T-cell (primary cell): ENCODE measurements around the gene NTPCR. TPM values are rescaled to one million over a fixed set of nuclear protein-coding genes. Genes with fewer than 3 reads are reported as not detected.
A peak's percentile ranks its signal among the peaks of the same experiment; 100 is the strongest.

Experiments
- ATAC-seq, 4 experiments: fragments of 200-7000 bp in 3 of 4; fragments of 150-1000 bp in 1 of 4; cut with Tn5 transposase; replicated peaks in 1 of 4; 1 replicate in 3 of 4; 2 replicates in 1 of 4; pipeline ENCODE4 v1.10.0; 2021; ENCODE audit warnings: moderate library complexity in 3 of 4, mild to moderate bottlenecking in 2 of 4, moderate number of reproducible peaks in 1 of 4
- CTCF ChIA-PET, 2 donors: fragments of 300-600 bp; sonication (Branson Sonifier 250); formaldehyde crosslinking; loops; one replicate each; lab custom pipeline; 2022; ENCODE audit warnings: antibody characterized with exemption in 2 of 2; lab: Charles Lee
- POLR2A ChIA-PET, 2 donors: fragments of 300-600 bp; sonication (Branson Sonifier 250); formaldehyde crosslinking; loops; one replicate each; lab custom pipeline; 2022; ENCODE audit warnings: antibody characterized with exemption in 2 of 2; lab: Charles Lee
- DNase-seq, 35 experiments: peaks; one replicate each; pipeline versions ENCODE4 v3.0.0 to v3.0.0-alpha.2; 2013 to 2023
- H3K27ac ChIP-seq: one replicate; pipeline ENCODE4 v1.5.1; 2013; ENCODE audit warnings: low read length
- H3K27me3 ChIP-seq, 2 experiments: replicated peaks in 1 of 2; 1 replicate in 1 of 2; 2 replicates in 1 of 2; pipeline versions ENCODE4 v1.6.1 to v1.7.0; 2013; ENCODE audit warnings: low read length in 1 of 2, mixed read lengths in 1 of 2; ENCODE audit not compliant: control insufficient read depth in 2 of 2, insufficient read depth in 2 of 2; ENCODE audit errors: extremely low read depth in 1 of 2
- H3K36me3 ChIP-seq, 2 donors: 1 replicate in 1 of 2; 2 replicates in 1 of 2; pipeline versions ENCODE4 v1.6.1 to v1.7.0; 2013; ENCODE audit warnings: low read length in 1 of 2; ENCODE audit not compliant: control insufficient read depth in 2 of 2, insufficient read depth in 1 of 2; ENCODE audit errors: extremely low read depth in 1 of 2
- H3K4me1 ChIP-seq, 2 experiments: 1 replicate in 1 of 2; 2 replicates in 1 of 2; pipeline versions ENCODE4 v1.6.1 to v1.7.0; 2013; ENCODE audit warnings: low read length in 2 of 2, mixed read lengths in 1 of 2; ENCODE audit not compliant: insufficient read depth in 2 of 2, control insufficient read depth in 1 of 2; ENCODE audit errors: extremely low read depth in 1 of 2
- H3K4me3 ChIP-seq, 2 donors: 1 replicate in 1 of 2; 2 replicates in 1 of 2; pipeline versions ENCODE4 v1.5.1 to v1.7.0; 2013; ENCODE audit warnings: mild to moderate bottlenecking in 2 of 2, low read length in 1 of 2, moderate library complexity in 1 of 2; ENCODE audit not compliant: control insufficient read depth in 1 of 2; ENCODE audit errors: extremely low read depth in 1 of 2
- H3K9me3 ChIP-seq: 2 replicates; pipeline ENCODE4 v1.7.0; 2013
- H3K27ac Mint-ChIP-seq, 2 donors: one replicate each; pipeline ENCODE4 v1.8.0; 2020 to 2021; ENCODE audit warnings: mild to moderate bottlenecking in 2 of 2, mixed read lengths in 2 of 2
- H3K27me3 Mint-ChIP-seq, 2 donors: one replicate each; pipeline ENCODE4 v1.8.0; 2021 to 2022; ENCODE audit warnings: mixed read lengths in 2 of 2
- H3K36me3 Mint-ChIP-seq: one replicate; pipeline ENCODE4 v1.8.0; 2021; ENCODE audit warnings: mixed read lengths
- H3K4me1 Mint-ChIP-seq, 3 donors: one replicate each; pipeline ENCODE4 v1.8.0; 2020 to 2022; ENCODE audit warnings: mixed read lengths in 3 of 3, mild to moderate bottlenecking in 1 of 3
- H3K4me3 Mint-ChIP-seq, 3 donors: one replicate each; pipeline ENCODE4 v1.8.0; 2020 to 2022; ENCODE audit warnings: mild to moderate bottlenecking in 3 of 3, mixed read lengths in 3 of 3, moderate library complexity in 3 of 3
- H3K9me3 Mint-ChIP-seq, 3 donors: one replicate each; pipeline ENCODE4 v1.8.0; 2020 to 2022; ENCODE audit warnings: mixed read lengths in 3 of 3
- WGBS: methylation state at CpG from one replicate; pipeline ENCODE4 v1.1.5; 2013; ENCODE audit warnings: missing lambda C conversion rate; ENCODE audit not compliant: insufficient coverage; 5-methylcytosine and 5-hydroxymethylcytosine counted together
- total RNA-seq, 35 experiments: library from RNA in 6 of 35; stranded (reverse) in 6 of 35; fragments of 120-200 nt in 1 of 35; gene quantifications; one replicate each; pipeline versions ENCODE4 v1.2.1 to v1.2.4 and lab custom pipeline; 2013 to 2026

NTPCR gene
- total RNA-seq, 5 donors from 2014 or later (not counting 1 experiment from before 2014, with no cell fraction given), result 13.6 to 24.5 (median 17.3) TPM

GRCh38 chr1:232952514-232953499 is 2.4 kb downstream of the NTPCR start:
- Histone ChIP-seq H3K4me3 (no peak overlapping the region), H3K27me3 (no peaks in the 10 kb centered on the region), H3K9me3 (no peaks in the 10 kb centered on the region), H3K36me3 (peaks cover 0 to 10% of the 10 kb centered on the region in 2 donors), H3K4me1 (peaks cover 16 to 22% of the 10 kb centered on the region in 2 experiments), H3K27ac (no peak overlapping the region)
- Mint-ChIP-seq H3K4me3 (peak overlapping the region; percentile 43 to 95 (median 52)), H3K36me3 (peaks cover 24% of the 10 kb centered on the region), H3K27me3 (no peaks in the 10 kb centered on the region), H3K9me3 (peaks cover 0 to 4% (median 0%) of the 10 kb centered on the region in 3 donors), H3K27ac (peak overlapping the region; percentile 14 to 55), H3K4me1 (peaks cover 40 to 54% (median 47%) of the 10 kb centered on the region in 3 donors)
- ATAC-seq (no peak), DNase-seq (peak in 10 of 35 experiments; percentile 9 to 52 (median 14))
- POLR2A ChIA-PET, result no interaction called here
- CTCF ChIA-PET, result interaction anchor here in 1 of 2 donors (0.5 to 1.5 kb wide), 3 partner anchors 28 to 327 kb away, joined by 3 to 5 read pairs (median 4); no protein-coding TSS in a partner anchor
- 100% methylated on average over 1 of the region's 2 CpGs for WGBS

GRCh38 chr1:232954594-232955365 is 4.4 kb downstream of the NTPCR start:
- Histone ChIP-seq H3K27ac (no peak overlapping the region), H3K4me3 (no peak overlapping the region), H3K36me3 (peaks cover 0 to 27% of the 10 kb centered on the region in 2 donors), H3K9me3 (no peaks in the 10 kb centered on the region), H3K4me1 (peaks cover 13 to 21% of the 10 kb centered on the region in 2 experiments), H3K27me3 (no peaks in the 10 kb centered on the region)
- Mint-ChIP-seq H3K27ac (no peak overlapping the region), H3K4me1 (peaks cover 32 to 49% (median 39%) of the 10 kb centered on the region in 3 donors), H3K27me3 (no peaks in the 10 kb centered on the region), H3K9me3 (peaks cover 0 to 13% (median 7%) of the 10 kb centered on the region in 3 donors), H3K36me3 (peaks cover 44% of the 10 kb centered on the region), H3K4me3 (no peak overlapping the region)
- CTCF ChIA-PET, result no interaction called here
- POLR2A ChIA-PET, result no interaction called here
- 100% methylated on average over 1 of the region's 4 CpGs for WGBS
- ATAC-seq, result no peak
- no peak for DNase-seq

GRCh38 chr1:232956081-232956480 is 5.7 kb downstream of the NTPCR start:
- H3K27me3 Mint-ChIP-seq, result no peaks in the 10 kb centered on the region
- no peaks in the 10 kb centered on the region for H3K27me3 ChIP-seq
- H3K4me3 Mint-ChIP-seq, result no peak overlapping the region
- WGBS, result 100% methylated on average over 3 of the region's 6 CpGs
- no peak overlapping the region for H3K27ac ChIP-seq
- DNase-seq (no peak), ATAC-seq (no peak)
- peaks cover 9 to 17% of the 10 kb centered on the region in 2 experiments for H3K4me1 ChIP-seq
- peaks cover 0 to 13% (median 7%) of the 10 kb centered on the region in 3 donors for H3K9me3 Mint-ChIP-seq
- peaks cover 24 to 43% (median 33%) of the 10 kb centered on the region in 3 donors for H3K4me1 Mint-ChIP-seq
- POLR2A ChIA-PET, result no interaction called here
- no peak overlapping the region for H3K27ac Mint-ChIP-seq
- peaks cover 0 to 32% of the 10 kb centered on the region in 2 donors for H3K36me3 ChIP-seq
- H3K36me3 Mint-ChIP-seq, result peaks cover 51% of the 10 kb centered on the region
- H3K9me3 ChIP-seq, result no peaks in the 10 kb centered on the region
- no peak overlapping the region for H3K4me3 ChIP-seq
- CTCF ChIA-PET, result no interaction called here

- DNase-seq (no peak), ATAC-seq (no peak)
- peaks cover 17 to 37% (median 28%) of the 10 kb centered on the region in 3 donors for H3K4me1 Mint-ChIP-seq
- peaks cover 0 to 1% of the 10 kb centered on the region in 2 experiments for H3K4me1 ChIP-seq
- H3K27me3 ChIP-seq, result no peaks in the 10 kb centered on the region
- no peak overlapping the region for H3K4me3 Mint-ChIP-seq
- no CpG with 5 or more reads among the region's 1 CpG for WGBS
- H3K4me3 ChIP-seq, result no peak overlapping the region
- no peaks in the 10 kb centered on the region for H3K27me3 Mint-ChIP-seq
- no peak overlapping the region for H3K27ac Mint-ChIP-seq
- H3K9me3 Mint-ChIP-seq, result peaks cover 0 to 13% (median 7%) of the 10 kb centered on the region in 3 donors
- POLR2A ChIA-PET, result no interaction called here
- H3K9me3 ChIP-seq, result no peaks in the 10 kb centered on the region
- no peak overlapping the region for H3K27ac ChIP-seq
- CTCF ChIA-PET, result no interaction called here
- peaks cover 58% of the 10 kb centered on the region for H3K36me3 Mint-ChIP-seq
- peaks cover 0 to 32% of the 10 kb centered on the region in 2 donors for H3K36me3 ChIP-seq
Measured at GRCh38 chr1:232958067-232958466, 7.7 kb downstream of the NTPCR start.

GRCh38 chr1:232962761-232963745 is 12.6 kb downstream of the NTPCR start:
- POLR2A ChIA-PET, result no interaction called here
- Mint-ChIP-seq H3K36me3 (peaks cover 54% of the 10 kb centered on the region), H3K9me3 (peaks cover 0 to 7% (median 7%) of the 10 kb centered on the region in 3 donors), H3K27ac (peak overlapping the region; percentile 0 to 5), H3K27me3 (no peaks in the 10 kb centered on the region), H3K4me3 (peak overlapping the region in 1 of 3 donors; percentile 7), H3K4me1 (peaks cover 26 to 44% (median 35%) of the 10 kb centered on the region in 3 donors)
- CTCF ChIA-PET, result no interaction called here
- Histone ChIP-seq H3K27ac (no peak overlapping the region), H3K4me1 (peaks cover 7 to 10% of the 10 kb centered on the region in 2 experiments), H3K4me3 (no peak overlapping the region), H3K27me3 (no peaks in the 10 kb centered on the region), H3K9me3 (no peaks in the 10 kb centered on the region), H3K36me3 (peaks cover 0 to 40% of the 10 kb centered on the region in 2 donors)
- 100% methylated on average over 1 of the region's 10 CpGs for WGBS
- DNase-seq, result no peak
- ATAC-seq, result no peak
